Astrocyte (in vitro differentiated cells and primary cell): Measurements from ENCODE around the gene FAM131B.

ENCODE experiments used
- CTCF ChIP-seq: IDR thresholded peaks from 2 replicates; pipeline ENCODE4 v1.5.1; 2011; ENCODE audit warnings: low read depth, mild to moderate bottlenecking, inconsistent platforms, low read length, moderate library complexity; ENCODE audit not compliant: insufficient read depth
- EZH2 ChIP-seq: IDR thresholded peaks from 2 replicates; pipeline ENCODE4 v1.6.1; 2012; ENCODE audit warnings: mild to moderate bottlenecking, low read length, inconsistent platforms; ENCODE audit not compliant: insufficient read depth

- TF ChIP-seq CTCF, result no peak
- TF ChIP-seq EZH2, result no peak
These were observed 17.2 kb upstream of the FAM131B start for GRCh38 chr7:143379611-143380259.
